OCI-LY7 (cell line): Measurements from ENCODE around the gene MRPS12. TPM values are rescaled to one million over a fixed set of nuclear protein-coding genes. Genes with fewer than 3 reads are reported as not detected.

ENCODE experiments used
- BruUV-seq: library from RNA; stranded (reverse); fragments of 400-500 nt; replicated peaks from 2 replicates; lab custom pipeline; 2021; lab: Mats Ljungman, UMichigan
- CTCF ChIA-PET: fragments of 300-600 bp; sonication (Branson Sonifier 250); formaldehyde crosslinking; loops from one replicate; lab custom pipeline; 2022; ENCODE audit warnings: antibody characterized with exemption; ENCODE audit not compliant: unreplicated experiment; lab: Charles Lee
- POLR2A ChIA-PET: fragments of 300-600 bp; sonication (Branson Sonifier 250); formaldehyde crosslinking; loops from one replicate; lab custom pipeline; 2022; ENCODE audit warnings: antibody characterized with exemption; lab: Charles Lee
- DNase-seq: peaks from one replicate; pipeline ENCODE4 v3.0.0-alpha.2; 2015; ENCODE audit warnings: low spot score
- H2AFZ ChIP-seq: fragments of 200-600 bp; sonication (generic), shearing (Covaris generic); 2 replicates; pipeline ENCODE4 v1.6.1; 2014; ENCODE audit warnings: mild to moderate bottlenecking, antibody characterized with exemption, low read length, moderate library complexity
- H3K27ac ChIP-seq: fragments of 200-600 bp; sonication (generic); 2 replicates; pipeline ENCODE4 v1.5.1; 2014; ENCODE audit warnings: mixed run types, low read depth, mild to moderate bottlenecking, moderate library complexity, low read length, inconsistent platforms; ENCODE audit not compliant: poor library complexity, severe bottlenecking
- H3K36me3 ChIP-seq: fragments of 200-600 bp; sonication (generic); 2 replicates; pipeline ENCODE4 v1.6.1; 2014; ENCODE audit warnings: mild to moderate bottlenecking, antibody characterized with exemption, low read length, moderate library complexity, mixed read lengths; ENCODE audit not compliant: insufficient read depth
- H3K4me1 ChIP-seq: fragments of 200-600 bp; sonication (generic); 2 replicates; pipeline ENCODE4 v1.5.1; 2014; ENCODE audit warnings: mild to moderate bottlenecking, low read length; ENCODE audit not compliant: insufficient read depth, poor library complexity, severe bottlenecking
- H3K4me2 ChIP-seq: fragments of 200-600 bp; sonication (generic); 2 replicates; pipeline ENCODE4 v1.6.1; 2014; ENCODE audit warnings: mild to moderate bottlenecking, low read length
- H3K4me3 ChIP-seq: fragments of 200-600 bp; sonication (generic); 2 replicates; pipeline ENCODE4 v1.5.1; 2014; ENCODE audit warnings: mild to moderate bottlenecking, low read depth, low read length; ENCODE audit not compliant: poor library complexity, severe bottlenecking
- H3K79me2 ChIP-seq: fragments of 200-600 bp; sonication (generic); 2 replicates; pipeline ENCODE4 v1.6.1; 2016; ENCODE audit warnings: low read depth, mild to moderate bottlenecking, low read length, moderate library complexity, mixed read lengths; ENCODE audit not compliant: insufficient read depth
- H3K9me2 ChIP-seq: fragments of 200-600 bp; sonication (generic); 2 replicates; pipeline ENCODE4 v1.6.1; 2016; ENCODE audit warnings: mild to moderate bottlenecking, low read length, mixed read lengths; ENCODE audit not compliant: insufficient read depth
- H3K9me3 ChIP-seq: fragments of 200-600 bp; sonication (generic); 2 replicates; pipeline ENCODE4 v1.6.1; 2014; ENCODE audit warnings: mild to moderate bottlenecking, mixed run types, low read length, mixed read lengths
- H4K20me1 ChIP-seq: fragments of 200-600 bp; sonication (generic); 2 replicates; pipeline ENCODE4 v1.6.1; 2014; ENCODE audit warnings: mild to moderate bottlenecking, antibody characterized with exemption, low read length, moderate library complexity, mixed read lengths; ENCODE audit not compliant: insufficient read depth
- CTCF ChIP-seq: fragments of 200-600 bp; sonication (generic); conservative IDR thresholded peaks from 2 replicates; pipeline ENCODE4 v1.5.1; 2014; ENCODE audit warnings: mild to moderate bottlenecking, antibody characterized with exemption, low read length, moderate library complexity, mixed read lengths
- EZH2phosphoT487 ChIP-seq: fragments of 200-600 bp; sonication (generic); IDR thresholded peaks from 2 replicates; pipeline ENCODE4 v1.6.1; 2018; ENCODE audit warnings: low read depth, borderline replicate concordance, mild to moderate bottlenecking, mixed run types, antibody characterized with exemption, low read length, moderate library complexity, mixed read lengths
- intact Hi-C: fragments of 100-400 bp; cut with micrococcal nuclease; formaldehyde crosslinking; loops from one replicate; pipeline ENCODE4 v1.10.0; 2022; ENCODE audit not compliant: unreplicated experiment
- total RNA-seq, 2 experiments: library from RNA; depleted of rRNA in 1 of 2; stranded (reverse); fragments of >200 nt in 1 of 2; shearing (Covaris generic) in 1 of 2; gene quantifications; 2 replicates each; pipeline ENCODE4 v1.2.3, GENCODE V29; 2014 to 2022

MRPS12 gene
- total RNA-seq, 2 experiments from 2014 or later, result 63.5 to 74.6 TPM

GRCh38 chr19:38977445-38978325 lies 46.9 kb downstream of the MRPS12 start:
- CTCF ChIA-PET, result no interaction called here
- POLR2A ChIA-PET, result interaction anchor here (0.9 kb wide), 1 partner anchor 464 kb away, joined by 4 read pairs; no protein-coding TSS in a partner anchor
- no peak overlapping the region for H3K4me2 ChIP-seq
- H4K20me1 ChIP-seq, result no peaks in the 10 kb centered on the region
- H3K4me1 ChIP-seq, result no peaks in the 10 kb centered on the region
- DNase-seq, result no peak
- intact Hi-C loops, result no loop called here
- no peak overlapping the region for H3K4me3 ChIP-seq
- H3K79me2 ChIP-seq, result no peaks in the 10 kb centered on the region
- H3K36me3 ChIP-seq, result no peaks in the 10 kb centered on the region
- no peaks in the 10 kb centered on the region for H3K9me2 ChIP-seq
- TF ChIP-seq EZH2phosphoT487 (no peak), CTCF (no peak)
- BruUV-seq, result no TSS peak
- no peak overlapping the region for H2AFZ ChIP-seq
- H3K9me3 ChIP-seq, result 0 out of 2 replicates have a peak, but pooled peaks cover 10% of the 10 kb centered on the region
- no peak overlapping the region for H3K27ac ChIP-seq

- H3K79me2 ChIP-seq, result no peaks in the 10 kb centered on the region
- H3K4me3 ChIP-seq, result no peak overlapping the region
- 0 out of 2 replicates have a peak, but pooled peaks cover 10% of the 10 kb centered on the region for H3K9me3 ChIP-seq
- no peak overlapping the region for H3K4me2 ChIP-seq
- ChIA-PET CTCF (no interaction called here), POLR2A (no interaction called here)
- DNase-seq, result no peak
- no peak overlapping the region for H3K27ac ChIP-seq
- no TSS peak for BruUV-seq
- no peaks in the 10 kb centered on the region for H3K4me1 ChIP-seq
- no peaks in the 10 kb centered on the region for H3K9me2 ChIP-seq
- H4K20me1 ChIP-seq, result no peaks in the 10 kb centered on the region
- TF ChIP-seq EZH2phosphoT487 (no peak), CTCF (no peak)
- H3K36me3 ChIP-seq, result no peaks in the 10 kb centered on the region
- intact Hi-C loops, result no loop called here
- no peak overlapping the region for H2AFZ ChIP-seq
Measured at GRCh38 chr19:38978326-38978689, 47.6 kb downstream of the MRPS12 start.

- intact Hi-C loops, result no loop called here
- CTCF ChIA-PET, result no interaction called here
Measured at GRCh38 chr19:38979812-38980211, 49.1 kb downstream of the MRPS12 start.

More at GRCh38 chr19:38979812-38980211, 49.1 kb downstream of the MRPS12 start:
- H3K79me2 ChIP-seq, result no peaks in the 10 kb centered on the region
- no peak overlapping the region for H2AFZ ChIP-seq
- H3K4me3 ChIP-seq, result no peak overlapping the region
- DNase-seq, result no peak
- H3K4me2 ChIP-seq, result no peak overlapping the region
- no peak overlapping the region for H3K27ac ChIP-seq
- no peaks in the 10 kb centered on the region for H3K4me1 ChIP-seq
- H3K36me3 ChIP-seq, result no peaks in the 10 kb centered on the region
- POLR2A ChIA-PET, result no interaction called here
- no peaks in the 10 kb centered on the region for H4K20me1 ChIP-seq
- TF ChIP-seq EZH2phosphoT487, result no peak
- TF ChIP-seq CTCF, result no peak
- H3K9me3 ChIP-seq, result 0 out of 2 replicates have a peak, but pooled peaks cover 10% of the 10 kb centered on the region
- BruUV-seq, result no TSS peak
- no peaks in the 10 kb centered on the region for H3K9me2 ChIP-seq
